ENCODE data around the gene NLGN1.

The NLGN1 gene

DNA sequence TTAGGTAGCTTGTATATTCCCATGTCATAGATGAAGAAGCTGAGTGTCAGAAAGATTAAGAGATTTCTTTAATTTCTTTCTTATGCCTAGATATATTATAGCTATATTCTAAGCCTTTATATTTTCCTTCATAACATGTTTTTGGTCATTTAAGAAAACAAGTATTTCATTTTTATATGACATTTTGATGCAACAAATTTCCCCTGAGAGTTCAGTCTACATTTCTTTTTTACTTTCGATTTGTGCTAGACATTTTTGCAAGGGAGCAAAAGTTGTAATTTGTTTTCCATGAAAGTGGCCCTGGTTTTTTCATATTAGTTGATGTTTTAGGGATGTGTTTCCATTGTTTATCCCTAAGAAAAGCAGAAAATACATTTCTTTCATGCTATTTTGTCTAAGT lies 344.9 kb downstream of the NLGN1 start:
- in situ Hi-C loops (cut with MboI; ENCODE audit: low pct_unique_long_range_greater_than_20kb, low sequenced_read_pairs): no loop called here

DNA sequence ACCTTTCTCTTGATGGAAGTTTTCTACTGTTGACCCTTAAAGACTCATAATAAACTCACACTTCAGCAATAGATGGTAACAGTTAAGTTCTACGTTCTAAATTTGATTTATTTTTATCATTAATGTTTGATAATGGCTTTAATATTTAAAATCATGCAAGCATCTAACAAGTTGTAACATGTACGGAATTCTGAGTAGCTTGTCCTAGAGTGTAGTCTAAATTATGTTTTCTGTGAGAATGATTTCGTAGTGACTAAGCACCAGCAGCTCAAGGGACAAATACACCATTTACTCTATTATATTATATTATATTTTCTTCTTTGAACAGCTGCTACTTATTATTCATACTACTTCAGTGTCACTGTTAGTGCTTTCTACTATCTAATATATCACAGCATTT lies 345.6 kb downstream of the NLGN1 start:
- in situ Hi-C loops (cut with MboI; ENCODE audit: low pct_unique_long_range_greater_than_20kb, low sequenced_read_pairs): no loop called here
- no peak for DNase-seq

More for the DNA sequence above, 344.9 kb downstream of the NLGN1 start:
- no peak for DNase-seq

DNA sequence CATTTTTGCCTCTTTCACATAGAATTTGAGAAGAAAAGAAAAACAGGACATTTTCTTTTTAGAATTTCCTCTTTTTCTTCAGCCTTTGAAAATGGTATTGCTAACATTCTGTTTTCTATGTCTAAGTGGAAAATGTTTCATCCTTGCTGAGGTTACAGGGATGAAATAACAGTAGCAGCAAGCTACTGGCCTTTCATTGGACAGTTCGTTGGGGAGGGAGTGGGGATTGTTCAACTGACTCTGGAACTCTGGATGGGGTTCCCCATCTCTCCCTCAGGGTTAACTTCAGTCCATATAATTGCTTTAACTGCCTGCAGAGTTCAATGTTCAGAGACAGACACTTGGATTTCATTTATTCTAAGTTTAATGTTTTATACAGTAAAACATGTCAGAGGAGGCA lies 346.0 kb downstream of the NLGN1 start:
- no peak for DNase-seq
- in situ Hi-C loops (cut with MboI; ENCODE audit: low pct_unique_long_range_greater_than_20kb, low sequenced_read_pairs): no loop called here

DNA sequence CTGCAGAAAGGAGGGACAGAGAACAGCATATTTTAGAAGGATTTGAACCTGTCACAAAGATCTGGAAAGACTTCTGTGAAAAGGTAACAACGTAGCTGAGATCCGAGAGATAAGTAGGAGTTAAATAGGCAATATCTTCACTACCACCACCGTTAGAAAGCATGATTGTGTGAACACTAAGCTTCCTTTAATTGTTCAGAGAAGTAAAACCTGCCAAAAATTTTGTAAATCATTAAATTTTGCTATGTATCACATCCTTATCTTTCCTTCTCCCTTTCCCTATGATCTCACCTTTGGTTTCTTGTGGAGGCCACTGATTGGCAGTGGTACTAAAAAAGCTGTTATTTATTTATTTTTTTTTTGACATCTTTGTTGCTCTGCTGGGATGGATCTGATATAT lies 346.9 kb downstream of the NLGN1 start:
- no peak for DNase-seq
- in situ Hi-C loops (cut with MboI; ENCODE audit: low pct_unique_long_range_greater_than_20kb, low sequenced_read_pairs): no loop called here

DNA sequence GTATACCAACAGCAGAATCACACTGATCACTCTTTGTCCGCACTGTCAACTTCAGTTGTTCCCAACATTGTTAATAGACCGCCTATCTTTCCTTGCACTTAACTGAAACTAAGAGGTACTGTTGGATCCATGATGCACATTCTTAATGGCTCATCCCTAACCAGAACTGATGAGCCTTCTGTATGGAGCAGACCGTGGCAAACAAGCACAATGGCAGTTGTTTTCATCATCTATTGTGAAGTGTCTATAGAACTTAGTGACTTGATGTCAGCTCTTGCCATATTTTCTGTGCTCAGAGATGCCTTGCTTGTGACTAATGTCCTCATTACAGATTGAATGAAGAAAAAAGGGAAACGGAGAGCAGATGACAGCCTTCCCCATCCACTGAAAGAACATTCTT lies 347.4 kb downstream of the NLGN1 start:
- DNase-seq: no peak
- in situ Hi-C loops (cut with MboI; ENCODE audit: low pct_unique_long_range_greater_than_20kb, low sequenced_read_pairs): no loop called here

DNA sequence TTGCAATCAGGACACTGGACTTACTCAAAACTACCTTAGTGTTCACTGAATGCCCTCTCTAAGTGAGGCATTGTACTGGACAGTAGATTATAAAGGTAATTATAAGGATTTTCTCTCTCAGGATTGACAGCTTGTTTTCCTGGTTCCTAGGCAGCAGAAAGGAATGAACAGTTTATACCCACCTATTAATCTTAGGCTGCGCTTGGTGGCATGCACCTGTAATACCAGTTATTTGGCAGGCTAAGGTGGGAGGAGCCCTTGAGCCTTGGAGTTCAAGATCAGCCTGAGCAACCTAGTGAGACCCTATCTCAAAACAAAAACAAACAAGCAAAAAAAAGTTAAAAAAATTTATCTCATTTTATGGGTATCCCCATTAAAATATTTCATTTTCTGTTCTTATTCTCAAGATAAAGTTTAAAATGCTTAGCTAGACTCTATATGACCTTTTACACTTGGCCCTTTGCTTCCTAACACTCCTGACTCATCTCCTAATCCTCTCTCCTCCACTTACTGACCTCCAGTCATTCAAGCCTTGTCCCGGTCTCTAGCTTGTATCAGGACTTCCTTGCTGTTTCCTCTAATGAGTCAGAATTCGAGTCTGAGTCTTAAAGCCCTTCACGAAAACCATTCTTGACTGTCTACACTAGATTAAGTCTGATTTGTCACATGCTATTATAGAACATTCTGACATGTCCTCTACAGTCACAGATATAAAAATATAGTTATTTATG lies 348.6 kb downstream of the NLGN1 start:
- DNase-seq: no peak
- in situ Hi-C loops (cut with MboI; ENCODE audit: low pct_unique_long_range_greater_than_20kb, low sequenced_read_pairs): no loop called here

- in situ Hi-C loops (cut with MboI; ENCODE audit: low pct_unique_long_range_greater_than_20kb, low sequenced_read_pairs): no loop called here
- DNase-seq: no peak
Measured at GRCh38 chr3:173747427-173747826, 349.9 kb downstream of the NLGN1 start.

- DNase-seq: no peak
Measured at GRCh38 chr3:173748105-173748504, 350.6 kb downstream of the NLGN1 start.

DNA sequence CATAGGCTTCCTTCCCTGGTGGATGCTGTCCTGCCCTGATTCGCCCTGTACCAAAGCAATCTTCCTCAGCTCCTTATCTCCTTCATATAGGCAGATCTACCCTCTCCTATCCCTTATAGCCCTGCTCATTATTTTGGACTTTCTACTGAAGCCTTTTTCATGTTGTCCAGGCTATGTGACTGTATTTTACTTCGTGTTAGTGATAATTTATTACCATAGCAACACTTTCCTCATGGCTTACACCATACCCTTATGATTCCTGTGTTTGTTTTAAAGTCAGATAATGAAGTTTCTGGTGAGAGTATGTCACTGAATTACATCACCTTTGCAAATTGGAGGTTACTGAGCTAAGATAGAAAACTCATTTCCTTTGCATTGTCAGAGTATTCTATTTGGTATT lies 352.6 kb downstream of the NLGN1 start:
- DNase-seq: no peak
- in situ Hi-C loops (cut with MboI; ENCODE audit: low pct_unique_long_range_greater_than_20kb, low sequenced_read_pairs): no loop called here

More at GRCh38 chr3:173748105-173748504, 350.6 kb downstream of the NLGN1 start:
- in situ Hi-C loops (cut with MboI; ENCODE audit: low pct_unique_long_range_greater_than_20kb, low sequenced_read_pairs): no loop called here

DNA sequence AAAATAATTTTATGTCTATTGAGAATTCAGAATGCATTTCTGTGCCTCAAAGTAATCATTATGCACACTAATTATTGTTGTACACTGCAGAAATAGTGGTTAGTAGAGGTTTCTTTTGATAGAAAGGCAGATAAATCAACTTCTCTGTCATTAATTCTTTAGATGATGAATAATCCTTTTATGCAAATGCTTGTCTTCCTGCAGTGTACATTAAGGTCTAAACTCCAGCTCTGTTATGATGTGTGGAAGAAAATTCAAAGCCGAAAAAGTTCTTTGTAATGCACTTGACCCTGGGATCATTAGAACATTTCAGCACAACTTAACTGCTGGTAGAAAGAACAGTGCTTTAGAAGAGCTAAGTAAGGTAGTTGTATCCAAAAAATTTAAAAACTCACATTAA lies 353.0 kb downstream of the NLGN1 start:
- in situ Hi-C loops (cut with MboI; ENCODE audit: low pct_unique_long_range_greater_than_20kb, low sequenced_read_pairs): no loop called here
- DNase-seq: no peak

DNA sequence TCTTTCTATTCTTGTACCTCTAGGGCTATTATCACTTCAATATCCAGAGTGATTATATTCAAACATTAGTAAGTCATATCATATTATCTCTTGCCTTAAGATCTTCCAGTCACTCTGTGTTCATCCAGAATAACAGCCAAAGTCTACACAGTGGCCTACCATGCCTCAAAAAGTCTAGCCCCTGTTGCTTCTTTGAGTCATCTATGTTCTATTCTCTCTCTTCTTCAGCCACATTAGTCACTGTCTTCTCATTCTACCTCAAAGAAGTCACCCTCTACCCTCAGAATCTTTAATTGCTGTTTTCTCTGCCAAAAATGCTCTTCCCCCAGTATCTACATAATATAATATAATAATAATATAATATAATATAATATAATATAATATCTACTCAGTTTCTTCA lies 356.0 kb downstream of the NLGN1 start:
- DNase-seq: no peak
- in situ Hi-C loops (cut with MboI; ENCODE audit: low pct_unique_long_range_greater_than_20kb, low sequenced_read_pairs): no loop called here

DNA sequence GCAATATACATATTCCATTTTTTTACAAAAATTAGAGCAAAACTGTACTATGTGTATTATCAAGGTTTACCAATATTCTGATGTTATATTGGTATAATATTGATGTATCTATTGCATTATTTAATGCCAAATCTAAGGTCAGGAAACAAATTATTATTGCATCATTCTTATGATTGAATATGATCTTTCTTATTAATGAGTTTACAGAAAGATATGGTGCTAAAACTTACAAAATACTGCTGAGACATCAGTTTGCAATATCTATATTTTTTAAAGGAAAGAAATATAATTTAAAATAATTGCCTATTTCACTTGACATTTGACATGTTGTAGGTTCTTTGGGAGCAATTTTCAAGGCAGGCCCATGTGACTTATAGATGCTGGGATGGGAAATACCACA lies 357.6 kb downstream of the NLGN1 start:
- no peak for DNase-seq
- in situ Hi-C loops (cut with MboI; ENCODE audit: low pct_unique_long_range_greater_than_20kb, low sequenced_read_pairs): no loop called here

DNA sequence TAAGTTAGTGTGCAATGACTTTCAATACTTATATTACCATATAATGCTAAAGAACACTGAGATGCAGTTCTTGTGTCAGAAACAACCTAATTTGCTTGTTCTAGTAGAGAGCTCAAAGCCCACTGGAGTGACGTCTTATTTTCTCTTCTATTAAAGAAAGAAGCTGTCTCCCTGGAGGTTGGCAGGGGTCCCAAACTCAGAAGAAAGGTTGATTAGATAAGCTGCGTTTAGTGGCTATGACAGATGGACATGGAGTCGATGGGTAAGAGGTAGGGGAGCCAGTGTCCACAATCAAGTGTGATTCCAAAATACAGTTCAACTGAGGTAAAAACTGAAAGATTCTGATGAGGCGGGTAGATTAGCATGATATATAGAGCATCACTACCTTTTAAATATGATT lies 363.6 kb downstream of the NLGN1 start:
- in situ Hi-C loops (cut with MboI; ENCODE audit: low pct_unique_long_range_greater_than_20kb, low sequenced_read_pairs): no loop called here
- no peak for DNase-seq

- in situ Hi-C loops (cut with MboI; ENCODE audit: low pct_unique_long_range_greater_than_20kb, low sequenced_read_pairs): no loop called here
Measured at GRCh38 chr3:173762501-173762900, 365.0 kb downstream of the NLGN1 start.

DNA sequence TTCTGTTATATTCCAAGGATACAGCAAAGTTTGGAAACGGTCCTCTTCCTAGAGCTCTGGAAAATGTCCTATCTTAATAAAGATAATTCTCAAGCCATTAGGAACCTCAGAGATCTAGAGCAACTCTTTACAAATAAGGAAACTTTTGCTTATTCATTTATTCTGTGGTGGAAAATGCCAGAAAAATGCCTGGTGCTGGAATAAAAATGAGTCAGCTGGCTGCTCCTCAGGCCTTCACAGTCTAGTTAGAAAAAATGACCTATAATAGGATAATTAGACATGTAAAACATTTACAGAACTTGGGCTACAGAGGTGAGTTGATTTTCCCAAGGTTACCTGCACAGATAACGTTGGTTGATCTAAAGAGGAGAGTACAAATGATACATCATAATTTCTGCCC lies 372.5 kb downstream of the NLGN1 start:
- DNase-seq: no peak
- in situ Hi-C loops (cut with MboI; ENCODE audit: low pct_unique_long_range_greater_than_20kb, low sequenced_read_pairs): no loop called here

More at GRCh38 chr3:173762501-173762900, 365.0 kb downstream of the NLGN1 start:
- no peak for DNase-seq

- no peak for DNase-seq
- in situ Hi-C loops (cut with MboI; ENCODE audit: low pct_unique_long_range_greater_than_20kb, low sequenced_read_pairs): no loop called here
Measured at GRCh38 chr3:173770796-173771573, 373.4 kb downstream of the NLGN1 start.

- in situ Hi-C loops (cut with MboI; ENCODE audit: low pct_unique_long_range_greater_than_20kb, low sequenced_read_pairs): no loop called here
- no peak for DNase-seq
Measured at GRCh38 chr3:173773800-173774199, 376.3 kb downstream of the NLGN1 start.

- in situ Hi-C loops (cut with MboI; ENCODE audit: low pct_unique_long_range_greater_than_20kb, low sequenced_read_pairs): no loop called here
- DNase-seq: no peak
Measured at GRCh38 chr3:173774294-173774693, 376.8 kb downstream of the NLGN1 start.

DNA sequence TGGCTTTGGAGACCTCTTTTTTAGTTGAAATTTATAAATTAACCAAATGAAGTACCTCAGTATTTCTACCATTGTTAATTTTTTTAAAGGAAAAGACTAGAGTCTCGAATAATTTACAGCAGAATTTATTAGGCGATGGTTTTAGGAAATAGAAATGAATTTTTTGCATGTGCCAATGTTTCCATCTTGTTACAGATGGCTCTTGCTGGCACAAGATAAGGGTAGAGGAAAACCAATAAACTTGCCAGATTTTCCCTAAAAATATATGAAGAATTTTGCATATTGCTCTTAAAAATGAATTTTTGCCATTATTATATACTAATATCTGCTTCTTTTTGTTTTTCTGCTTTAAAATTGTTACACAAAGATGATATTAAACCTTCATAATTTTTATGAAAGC lies 380.7 kb downstream of the NLGN1 start:
- in situ Hi-C loops (cut with MboI; ENCODE audit: low pct_unique_long_range_greater_than_20kb, low sequenced_read_pairs): no loop called here
- DNase-seq: no peak

- DNase-seq: no peak
- in situ Hi-C loops (cut with MboI; ENCODE audit: low pct_unique_long_range_greater_than_20kb, low sequenced_read_pairs): no loop called here
Measured at GRCh38 chr3:173780067-173780466, 382.5 kb downstream of the NLGN1 start.

GRCh38 chr3:173785004-173785403 lies 387.5 kb downstream of the NLGN1 start:
- no peak for DNase-seq
- in situ Hi-C loops (cut with MboI; ENCODE audit: low pct_unique_long_range_greater_than_20kb, low sequenced_read_pairs): no loop called here

Measured in KBM-7 (cell line).